Non-pigmented ciliary epithelial cell (primary cell): ENCODE results near the gene SNRPD3.
"Not testable (repeated sequence)": the region's sequence is repeated elsewhere in the genome, so short reads cannot be mapped to it uniquely, and the experiment has no call there.

Source experiments
- DNase-seq: peaks from one replicate; pipeline ENCODE4 v3.0.0-alpha.2; 2010; ENCODE audit warnings: low read depth

Gene SNRPD3

DNA sequence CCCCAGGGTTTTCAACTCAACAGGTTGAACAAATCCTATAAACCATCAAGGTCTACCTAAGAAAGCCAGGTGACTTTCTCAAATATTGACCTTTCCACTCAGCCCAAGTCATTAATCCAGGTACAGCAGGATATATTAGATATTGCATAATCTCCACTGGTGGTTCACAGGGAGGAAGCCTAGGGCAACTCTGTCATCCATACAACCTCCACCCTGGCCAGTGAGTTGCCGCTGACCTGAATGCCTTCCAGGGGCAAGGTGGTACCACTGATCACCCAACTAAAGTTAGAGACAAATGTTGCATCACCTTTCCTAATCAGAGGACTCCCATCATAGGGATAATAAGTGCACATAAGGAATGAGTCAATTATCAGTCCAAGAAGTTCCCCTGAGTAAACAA is 23.7 kb upstream of the SNRPD3 start:
- no peak for DNase-seq

DNA sequence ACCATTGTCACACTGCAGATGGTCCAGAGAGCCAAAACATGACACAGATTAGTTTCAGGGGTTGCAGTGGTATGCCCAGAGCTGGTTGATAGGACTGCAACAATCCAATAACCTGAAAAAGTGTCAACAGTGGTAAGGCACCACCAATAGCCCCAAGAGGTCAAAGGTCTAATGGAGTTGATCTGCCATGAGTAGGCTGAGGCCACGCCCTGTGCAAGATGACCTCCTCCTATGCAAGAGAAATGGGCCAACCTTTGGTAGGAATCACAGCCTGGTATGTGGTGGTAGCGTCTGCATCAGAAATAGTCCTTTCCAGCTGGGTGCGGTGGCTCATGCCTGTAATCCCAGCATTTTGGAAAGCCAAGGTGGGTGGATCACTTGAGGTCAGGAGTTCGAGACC is 20.5 kb upstream of the SNRPD3 start:
- no peak for DNase-seq

DNA sequence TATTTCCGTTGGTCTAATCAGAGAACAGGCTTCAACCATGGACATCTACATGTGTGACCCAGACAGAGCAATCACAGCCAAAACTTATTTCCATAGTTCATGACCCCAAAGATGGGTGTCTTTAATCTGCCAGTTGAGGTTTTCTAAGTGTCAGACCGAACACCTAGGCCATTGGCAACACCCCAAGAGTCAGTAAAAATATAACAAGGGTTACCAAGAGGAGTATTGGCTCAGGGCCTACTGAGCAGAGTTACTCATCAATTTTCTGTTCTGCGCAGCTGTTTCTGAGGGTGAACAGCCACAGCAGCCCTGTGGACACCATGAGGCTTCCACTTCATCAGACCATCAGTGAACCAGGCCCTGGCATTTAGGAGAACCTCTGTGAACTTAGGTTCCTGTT is 19.7 kb upstream of the SNRPD3 start:
- DNase-seq: no peak

DNA sequence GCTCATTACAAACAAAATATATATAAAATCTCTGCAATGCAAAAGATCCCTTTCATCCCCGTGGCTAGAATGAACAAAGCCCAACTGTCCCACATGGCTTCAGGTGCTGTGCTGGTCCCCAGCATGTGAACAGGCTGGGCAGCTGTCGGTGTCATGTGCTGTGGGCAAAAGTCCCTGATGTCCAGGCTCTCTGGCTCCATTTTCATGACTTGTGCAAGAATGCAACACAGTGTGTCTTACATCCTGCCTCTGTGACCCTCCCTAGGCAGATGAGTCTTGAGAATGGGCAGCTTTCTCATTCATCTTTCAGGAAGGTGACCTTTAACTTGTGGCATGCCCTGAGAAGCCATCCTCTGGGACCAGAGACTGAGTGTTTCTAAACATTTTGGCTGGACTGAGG is 15.3 kb upstream of the SNRPD3 start:
- no peak for DNase-seq

DNA sequence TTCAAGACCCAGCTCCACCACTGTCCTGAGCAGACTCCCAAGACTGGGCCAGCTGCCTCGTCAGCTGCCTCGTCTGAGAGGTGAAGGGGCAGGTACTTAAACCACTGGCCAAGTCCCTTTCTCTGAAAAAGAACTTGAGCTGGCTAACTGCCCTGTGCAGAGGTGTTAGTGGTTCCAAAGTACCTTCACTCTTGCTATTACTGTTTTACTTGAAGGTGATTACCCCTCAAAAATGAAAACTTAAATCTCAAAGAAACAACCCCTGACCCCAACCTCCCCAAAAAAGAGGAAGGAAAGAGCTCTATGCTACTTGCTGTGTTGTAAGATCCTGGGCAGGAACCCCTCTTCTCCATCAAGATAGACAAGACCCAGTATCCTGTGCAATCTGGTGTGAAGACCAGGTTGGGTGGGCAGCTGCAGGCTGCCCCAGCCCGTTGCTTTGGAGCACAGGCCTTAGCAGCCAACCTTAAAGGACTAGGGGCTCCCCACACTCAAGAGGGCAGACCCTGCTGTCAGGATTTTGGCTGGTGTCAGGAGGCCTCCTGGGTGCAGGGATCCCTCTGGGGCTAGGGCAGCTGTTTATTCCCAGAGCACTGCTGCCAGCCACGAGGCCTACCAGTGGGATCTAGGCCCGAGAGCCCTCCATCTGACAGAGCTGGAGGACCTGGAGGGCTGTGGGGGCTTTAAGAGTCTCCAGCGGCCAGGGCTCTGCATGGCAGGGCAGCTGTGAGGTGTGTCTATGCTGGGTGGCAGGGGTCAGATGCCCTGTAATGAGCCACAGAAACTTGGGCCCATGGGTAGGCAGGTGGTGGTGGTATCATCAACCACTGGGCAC is 13.9 kb upstream of the SNRPD3 start:
- DNase-seq: no peak

DNA sequence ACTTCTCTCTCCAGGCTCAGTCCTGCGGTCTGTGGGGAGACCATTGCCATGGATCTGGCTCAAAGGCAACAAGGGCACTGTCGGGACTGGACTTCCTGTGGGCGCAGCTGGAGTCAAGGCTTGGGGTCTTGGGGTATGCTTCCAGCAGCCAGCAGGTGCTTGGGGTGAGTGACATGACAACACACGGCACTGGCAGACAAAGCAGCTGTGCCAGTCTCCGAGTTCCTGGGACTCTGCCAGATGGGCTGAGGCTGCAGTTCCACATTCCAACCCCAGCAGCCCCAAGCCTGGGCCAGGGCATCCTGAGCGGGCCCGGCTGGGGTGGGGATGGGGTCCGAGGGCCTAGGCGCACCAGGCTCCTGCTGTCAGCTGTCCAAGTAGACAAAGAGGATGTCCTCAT is 13.2 kb upstream of the SNRPD3 start:
- DNase-seq: no peak

DNA sequence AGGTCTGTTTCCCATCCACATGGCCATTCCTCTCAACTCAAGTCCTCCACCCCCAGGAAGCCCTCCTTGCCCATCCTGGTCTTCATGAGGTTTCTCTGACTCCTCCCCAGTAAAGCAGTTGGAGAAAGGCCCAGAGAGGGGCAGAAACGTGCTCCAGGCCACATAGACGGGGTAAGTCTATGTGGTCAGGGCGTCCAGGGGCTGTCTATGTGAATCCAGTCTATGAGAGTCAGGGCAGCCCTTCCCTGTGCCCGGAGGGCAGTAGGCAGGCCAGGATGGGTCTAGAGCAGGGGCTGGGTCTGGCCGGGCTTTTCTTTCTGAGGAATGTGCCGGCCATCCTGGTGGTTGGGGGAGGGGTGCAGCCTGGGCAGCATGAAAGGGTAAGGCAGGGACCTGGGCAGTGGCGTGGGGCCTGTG is 12.6 kb upstream of the SNRPD3 start:
- DNase-seq: no peak

DNA sequence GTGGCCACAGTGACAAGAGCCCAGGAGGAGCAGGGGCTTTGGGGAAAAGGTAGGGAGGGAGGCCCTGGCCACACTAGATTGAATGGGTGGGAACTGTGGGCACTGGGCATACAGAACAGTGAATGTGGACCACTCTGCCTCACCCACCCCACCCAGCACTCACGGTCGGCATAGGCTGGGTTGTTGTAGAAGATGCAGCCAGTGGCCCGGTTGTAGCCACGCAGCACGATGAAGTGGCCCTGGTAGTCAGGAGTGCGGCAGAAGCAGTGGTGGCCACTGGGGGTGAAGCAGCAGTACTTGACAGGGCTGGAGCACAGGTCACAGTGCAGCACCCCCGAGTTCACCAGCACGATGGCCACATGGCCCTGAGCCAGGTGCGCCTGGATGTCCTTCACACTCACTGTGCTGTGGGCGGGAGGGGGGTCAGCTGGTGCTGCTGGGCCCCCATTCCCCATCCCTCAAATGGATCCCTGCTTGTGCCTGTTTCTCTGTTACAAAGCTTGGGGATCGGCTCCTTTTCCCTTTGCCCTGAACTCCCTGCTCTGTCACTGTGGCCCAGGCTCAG is 12.0 kb upstream of the SNRPD3 start:
- no peak for DNase-seq

DNA sequence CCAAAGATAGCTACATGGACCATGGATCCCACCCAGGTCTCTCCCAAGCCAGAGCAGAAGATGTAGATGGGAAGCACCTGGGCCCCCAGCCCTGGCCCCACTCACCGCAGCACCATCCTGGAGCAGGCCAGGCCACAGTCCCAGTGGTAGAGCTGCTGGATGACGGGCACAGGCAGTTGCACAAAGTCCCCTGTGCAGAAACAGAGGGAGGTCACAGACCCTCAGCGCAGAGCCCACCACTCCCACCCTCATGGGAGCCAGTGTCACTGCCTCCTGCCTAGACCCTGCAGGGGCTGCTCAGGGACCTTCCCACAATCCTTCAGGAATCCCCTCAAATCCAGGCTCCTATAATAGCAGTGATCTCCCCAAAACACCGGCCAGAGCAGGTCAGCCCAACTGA is 7.0 kb upstream of the SNRPD3 start:
- DNase-seq: no peak

DNA sequence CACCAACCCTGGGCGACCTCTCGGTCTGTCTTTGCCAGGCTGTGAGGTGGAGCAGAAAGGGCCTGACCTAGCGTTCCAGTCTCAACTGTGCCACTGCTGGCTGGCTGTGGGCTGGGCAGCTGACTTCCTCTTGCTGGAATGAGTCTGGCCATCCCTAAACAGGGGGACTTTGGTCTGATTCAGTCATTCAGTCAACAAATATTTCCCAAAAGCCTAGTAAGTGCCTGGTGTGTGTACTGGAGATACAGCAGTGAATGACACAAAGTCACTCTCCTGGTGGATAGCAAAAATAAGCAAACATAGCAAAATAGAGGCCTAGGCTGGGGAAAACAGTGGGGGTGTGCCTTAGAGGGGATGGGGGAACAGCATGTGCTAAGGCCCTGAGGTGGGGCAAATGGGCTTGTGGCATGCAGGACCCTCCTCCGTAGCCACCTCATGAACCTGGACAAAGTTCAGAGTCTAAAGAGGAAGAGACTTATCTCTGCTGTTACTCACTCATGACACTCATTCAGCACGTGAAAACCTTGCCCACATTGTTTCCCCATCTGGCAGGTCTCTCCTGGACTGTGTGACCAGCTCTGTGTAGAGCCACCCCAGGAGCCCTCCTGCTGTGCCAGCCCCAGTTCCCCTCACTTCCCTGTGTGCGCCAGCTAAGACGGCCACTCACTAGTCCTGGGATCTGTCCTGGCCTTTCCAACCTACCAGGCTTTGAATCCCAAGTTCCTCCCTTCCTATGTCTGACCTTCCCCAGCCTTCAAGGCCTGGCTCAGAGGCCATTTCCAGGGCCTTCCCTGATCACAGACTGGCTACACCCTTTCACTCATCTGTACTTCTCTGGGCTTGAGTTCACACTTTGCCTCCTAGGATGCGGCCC is 5.5 kb upstream of the SNRPD3 start:
- no peak for DNase-seq

DNA sequence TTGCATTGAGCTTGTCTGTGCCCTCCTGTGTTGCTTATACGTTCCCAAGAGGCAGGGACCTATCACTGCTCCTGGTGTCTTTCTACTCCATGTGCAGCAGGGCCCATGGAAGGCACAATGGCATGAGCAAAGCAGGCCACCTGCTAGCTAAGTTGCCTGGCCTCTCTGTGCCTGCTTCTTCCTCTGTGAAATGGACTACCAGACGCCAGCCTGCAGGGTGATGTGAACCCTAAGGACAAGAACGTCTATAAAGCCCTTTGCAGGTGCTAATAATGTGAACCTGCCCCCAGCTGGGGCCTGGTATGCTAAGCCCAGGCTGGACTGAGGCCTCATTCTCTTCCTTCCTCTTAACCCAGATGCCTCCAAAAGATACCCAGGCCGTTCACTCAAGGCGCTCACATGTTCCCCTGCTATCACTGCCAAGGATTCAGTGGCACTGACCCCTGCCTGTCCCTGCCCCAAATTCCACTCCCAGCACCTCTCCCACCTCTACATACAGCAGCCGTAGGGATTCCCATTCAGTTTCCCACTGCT is 4.8 kb upstream of the SNRPD3 start:
- DNase-seq: no peak

DNA sequence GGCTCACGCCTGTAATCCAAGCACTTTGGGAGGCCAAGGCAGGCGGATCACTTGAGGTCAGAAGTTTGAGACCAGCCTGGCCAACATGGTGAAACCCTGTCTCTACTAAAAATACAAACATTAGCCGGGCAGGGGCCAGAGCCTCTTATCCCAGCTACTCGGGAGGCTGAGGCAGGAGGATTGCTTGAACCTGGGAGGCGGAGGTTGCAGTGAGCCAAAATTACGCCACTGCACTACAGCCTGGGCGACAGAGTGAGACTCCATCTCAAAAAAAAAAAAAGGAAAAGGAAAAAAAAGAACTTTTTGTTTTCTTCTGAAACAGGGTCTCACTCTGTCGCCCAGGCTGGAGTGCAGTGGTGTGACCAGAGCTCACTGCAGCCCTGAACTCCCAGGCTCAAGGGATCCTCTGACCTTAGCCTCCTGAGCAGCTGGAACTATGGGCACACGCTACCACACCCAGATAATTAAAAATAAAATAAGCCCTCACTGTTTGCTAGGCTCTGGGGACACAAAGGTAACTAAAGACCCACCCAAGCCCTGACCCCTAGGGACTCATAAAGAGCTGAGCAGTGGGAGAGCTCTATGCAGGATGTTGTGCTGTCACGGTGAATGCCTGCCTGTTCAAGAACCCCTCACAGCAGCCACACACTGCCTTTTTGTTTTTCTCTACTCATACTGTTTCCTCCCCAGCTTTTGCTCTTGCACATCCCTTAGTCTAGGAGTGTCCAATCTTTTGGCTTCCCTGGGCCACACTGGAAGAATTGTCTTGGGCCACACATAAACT is 3.1 kb upstream of the SNRPD3 start:
- not testable (repeated sequence) for DNase-seq

DNA sequence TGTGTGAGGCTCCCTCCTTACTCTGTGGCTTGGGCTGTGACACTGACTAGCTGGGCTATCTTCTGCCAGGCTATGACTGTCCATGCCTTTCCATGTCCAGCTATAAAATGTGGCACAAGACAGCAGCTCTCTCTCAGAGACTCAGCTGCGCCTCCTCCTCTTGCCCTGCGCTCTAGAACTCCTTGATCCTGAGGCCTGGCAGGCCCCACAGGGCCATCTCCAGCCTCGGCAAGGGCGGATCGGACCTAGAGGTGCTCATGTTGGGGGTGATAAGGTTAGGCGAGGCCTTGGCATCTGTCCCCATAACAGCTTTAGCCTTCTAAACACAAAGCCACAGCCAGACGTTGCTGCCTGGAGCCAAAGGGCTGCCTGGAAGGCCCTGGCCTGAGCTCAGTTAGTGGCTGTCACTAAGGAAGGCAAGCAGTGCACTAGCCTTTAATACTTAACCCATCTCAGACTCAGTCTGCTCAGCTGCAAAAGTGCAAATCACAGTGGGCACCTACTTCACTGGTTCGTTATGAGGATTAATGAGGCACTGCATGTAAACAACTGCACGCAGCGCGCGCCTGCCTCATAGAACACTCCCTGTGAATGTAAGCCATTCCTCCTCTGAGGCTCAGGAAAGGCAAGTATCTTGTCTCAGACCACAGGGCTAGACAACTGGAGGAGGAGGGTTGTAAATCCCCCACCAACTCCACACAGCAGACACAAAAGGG is 2.0 kb upstream of the SNRPD3 start:
- DNase-seq: no peak

DNA sequence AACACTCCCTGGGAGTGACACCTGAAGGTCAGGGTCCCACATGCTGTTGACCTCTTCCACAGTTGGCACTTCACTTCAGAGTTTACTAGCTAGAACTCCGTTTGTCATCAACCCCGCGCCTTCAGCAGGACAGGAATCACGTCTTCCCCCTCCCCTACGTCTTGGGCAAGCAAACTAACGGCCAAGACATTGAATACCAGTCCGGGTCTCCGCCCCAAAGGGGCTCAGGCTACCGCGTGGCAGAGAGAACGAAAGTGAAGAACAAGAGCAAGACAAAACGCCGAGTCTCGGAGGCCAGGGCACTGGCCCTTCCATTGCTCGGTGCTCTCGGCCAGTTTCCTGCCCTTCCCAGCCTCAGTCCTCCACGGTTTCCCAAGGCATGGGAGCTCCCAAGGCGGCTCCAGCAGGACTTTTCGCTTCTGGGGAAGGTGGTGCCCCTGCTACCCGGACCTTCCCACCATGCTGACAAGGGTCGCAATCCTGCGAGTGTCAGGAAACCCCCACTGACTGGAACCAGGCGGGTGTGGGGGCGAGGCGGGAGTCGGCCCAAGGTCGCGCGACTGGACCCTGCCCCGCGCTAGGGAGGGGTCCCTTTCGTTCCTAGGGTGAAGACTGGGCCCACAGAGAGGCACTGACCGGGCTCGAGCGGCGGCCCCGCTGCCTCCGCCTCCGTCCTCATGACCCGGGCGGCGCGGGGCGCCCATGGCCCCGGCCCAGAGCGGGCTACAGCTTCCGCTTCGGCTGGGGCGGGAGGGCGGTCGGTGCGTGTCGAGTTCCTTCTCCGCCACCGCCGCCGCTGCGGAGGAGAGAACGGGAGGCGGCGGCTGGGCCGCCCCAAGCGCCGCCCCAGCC is 1.3 kb upstream of the SNRPD3 start, which contains the start of gene GUCD1:
Gene GUCD1 (minus strand): TSS at position 826 of the 852 bp plus-strand sequence. CDS start 147 bp downstream, at position 679.
- no peak for DNase-seq

DNA sequence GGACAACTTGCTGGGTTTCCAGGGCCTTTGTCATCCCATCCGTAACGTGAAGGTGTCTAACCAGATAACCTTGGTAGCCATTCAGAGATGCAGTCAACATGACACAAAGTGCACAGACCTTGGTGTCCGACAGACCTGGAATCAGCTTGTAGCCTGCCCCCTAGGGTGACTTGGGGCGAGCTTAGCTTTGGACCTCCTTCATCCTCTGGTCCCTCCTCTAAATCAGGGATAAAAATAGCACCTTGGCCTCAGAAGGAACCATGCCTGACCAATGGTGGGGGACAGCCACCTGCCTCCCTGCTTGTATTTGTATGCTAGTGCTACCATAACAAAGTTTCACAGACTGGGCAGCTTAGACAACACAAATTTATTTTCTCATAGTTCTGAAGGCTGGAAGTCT is 3.7 kb downstream of the SNRPD3 start:
- DNase-seq: no peak

DNA sequence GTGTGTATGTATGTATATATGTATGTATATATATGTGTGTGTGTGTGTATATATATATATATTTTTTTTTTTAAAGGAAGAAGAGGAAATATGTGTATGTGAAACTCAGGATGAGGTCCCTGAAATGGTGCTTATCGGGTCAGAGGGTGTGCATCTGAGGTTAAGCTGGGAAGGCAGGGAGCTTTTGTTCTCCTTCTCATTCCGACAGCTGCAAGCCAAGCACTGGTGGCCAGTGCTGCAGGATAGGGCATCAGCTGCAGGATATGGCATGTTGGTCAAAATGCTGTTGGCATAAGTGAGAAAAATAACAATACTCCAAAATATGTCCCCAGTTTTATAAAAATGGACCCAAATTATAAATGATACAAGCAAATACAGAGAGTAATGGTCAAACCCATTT is 7.4 kb downstream of the SNRPD3 start:
- DNase-seq: no peak

DNA sequence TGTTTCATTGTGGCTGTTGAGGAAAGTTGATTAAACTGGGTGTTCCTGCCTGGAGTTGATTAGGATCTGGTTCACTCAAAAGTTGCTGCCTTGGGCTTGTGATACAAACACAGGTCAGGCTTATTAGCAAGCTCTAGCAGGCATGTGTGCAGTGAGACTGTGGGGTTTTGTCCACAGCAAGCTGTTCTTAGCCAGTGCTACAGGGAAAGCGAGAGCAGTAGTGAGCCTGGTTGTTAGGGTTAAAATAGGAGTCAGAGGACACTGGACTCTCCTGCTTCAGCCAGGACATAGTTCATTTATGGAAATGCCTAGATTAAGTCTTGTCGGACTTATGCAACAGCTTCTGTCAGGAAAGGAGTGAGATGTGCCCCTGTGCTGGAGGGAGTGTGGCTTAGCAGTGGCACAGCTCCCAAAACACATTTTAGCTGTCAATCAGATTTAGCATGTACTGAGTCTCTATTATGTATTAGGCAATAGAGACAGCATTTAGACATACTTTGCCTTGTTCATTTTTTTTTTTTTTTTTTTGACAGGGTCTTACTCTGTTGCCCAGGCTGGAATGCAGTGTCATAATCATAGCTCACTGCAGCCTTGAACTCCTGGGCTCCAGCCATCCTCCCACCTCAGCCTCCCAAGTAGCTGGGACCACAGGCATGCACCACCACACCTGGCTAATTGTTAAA is 8.7 kb downstream of the SNRPD3 start:
- no peak for DNase-seq

DNA sequence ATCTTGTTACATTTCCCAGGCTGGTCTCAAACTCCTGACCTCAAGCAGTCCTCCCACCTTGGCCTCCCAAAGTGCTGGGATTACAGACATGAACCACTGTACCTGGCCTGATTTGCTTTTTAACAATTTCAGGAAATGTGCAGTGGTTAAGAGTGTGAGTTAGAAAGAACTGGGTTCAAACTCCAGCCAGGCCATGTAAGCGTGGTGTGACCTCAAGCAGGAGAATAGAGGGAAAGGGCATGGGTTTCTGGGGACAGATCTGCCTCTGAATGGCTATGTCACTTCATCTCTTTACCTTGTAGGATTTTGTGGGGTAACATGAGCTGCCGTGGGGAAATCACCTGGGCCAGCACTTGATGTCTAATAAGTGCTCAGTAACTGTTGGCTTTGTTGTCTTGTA is 9.3 kb downstream of the SNRPD3 start:
- DNase-seq: no peak

DNA sequence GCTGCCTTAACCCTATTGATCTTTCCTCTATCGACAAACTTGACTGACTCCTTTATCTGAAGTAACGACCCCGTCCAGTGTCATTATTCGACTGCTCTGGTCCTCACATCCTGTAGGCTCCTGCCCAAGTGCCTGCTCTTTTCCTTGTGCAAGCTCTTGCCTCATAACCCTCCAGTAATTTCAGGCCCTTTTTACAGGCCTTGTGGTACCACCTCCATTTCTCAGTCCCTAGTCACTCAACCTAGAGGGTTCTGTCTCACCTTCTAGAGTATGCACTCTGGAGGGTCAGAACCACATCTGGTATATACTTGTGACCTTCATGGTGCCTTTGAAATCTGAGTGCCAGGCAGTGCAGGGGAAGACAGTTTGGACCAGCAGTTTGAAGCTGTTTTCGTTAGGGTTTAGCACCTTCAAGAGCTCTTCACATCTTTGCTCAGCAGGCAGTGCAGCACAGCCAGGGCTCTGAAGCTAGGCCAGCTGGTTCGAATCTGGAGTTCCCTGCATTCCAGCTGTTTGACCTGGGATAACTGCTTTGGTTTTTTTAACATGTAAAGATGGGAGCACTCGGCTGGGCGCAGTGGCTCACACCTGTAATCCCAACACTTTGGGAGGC is 11.2 kb downstream of the SNRPD3 start:
- no peak for DNase-seq
